GM12878 (cell line): ENCODE results near the gene TMEM14A. TPM values are rescaled to one million over a fixed set of nuclear protein-coding genes. Genes with fewer than 3 reads are reported as not detected.

Experiments used
- BMI1 ChIP-seq: fragments of 450-650 bp; IDR thresholded peaks from 2 replicates; pipeline ENCODE4 v1.6.1; 2016; ENCODE audit warnings: mild to moderate bottlenecking, moderate library complexity, borderline replicate concordance
- BRCA1 ChIP-seq: IDR thresholded peaks from 2 replicates; pipeline ENCODE4 v1.6.1; 2011; ENCODE audit warnings: low read depth, low read length, improper control_type of control experiment
- ETV6 ChIP-seq, 2 experiments: fragments of 450-650 bp in 1 of 2; IDR thresholded peaks in 1 of 2; conservative IDR thresholded peaks in 1 of 2; 2 replicates each; pipeline ENCODE4 v1.6.1; 2014; ENCODE audit warnings: antibody characterized with exemption in 1 of 2, borderline replicate concordance in 1 of 2, low read depth in 1 of 2, mild to moderate bottlenecking in 1 of 2, moderate library complexity in 1 of 2
- HCFC1 ChIP-seq: fragments of 150-350 bp; IDR thresholded peaks from 2 replicates; pipeline ENCODE4 v1.6.1; 2014; ENCODE audit warnings: low read length
- HDAC6 ChIP-seq: fragments of 200-600 bp; sonication (generic); IDR thresholded peaks from one replicate; pipeline ENCODE4 v1.8.0; 2017; ENCODE audit warnings: antibody characterized with exemption; ENCODE audit not compliant: unreplicated experiment
- IRF4 ChIP-seq: IDR thresholded peaks from 2 replicates; pipeline ENCODE4 v1.6.1; 2011; ENCODE audit warnings: low read depth, low read length
- MEF2B ChIP-seq: fragments of 450-650 bp; IDR thresholded peaks from 2 replicates; pipeline ENCODE4 v1.6.1; 2018; ENCODE audit warnings: mild to moderate bottlenecking, moderate library complexity; ENCODE audit not compliant: partially characterized antibody, poor library complexity, severe bottlenecking
- MXI1 ChIP-seq: fragments of 150-350 bp; IDR thresholded peaks from 2 replicates; pipeline ENCODE4 v1.6.1; 2011; ENCODE audit warnings: low read depth, mild to moderate bottlenecking, inconsistent platforms, low read length, improper control_type of control experiment
- MYC ChIP-seq: IDR thresholded peaks from 2 replicates; pipeline ENCODE4 v1.6.1; 2011; ENCODE audit warnings: mild to moderate bottlenecking, low read length, moderate library complexity, inconsistent platforms; ENCODE audit not compliant: insufficient read depth, insufficient replicate concordance, insufficient read length, severe bottlenecking
- NFYB ChIP-seq: IDR thresholded peaks from 2 replicates; pipeline ENCODE4 v1.6.1; 2011; ENCODE audit warnings: low read depth, mild to moderate bottlenecking, low read length, improper control_type of control experiment, moderate library complexity; ENCODE audit not compliant: insufficient read depth
- NRF1 ChIP-seq: conservative IDR thresholded peaks from 2 replicates; pipeline ENCODE4 v1.6.1; 2011; ENCODE audit warnings: mild to moderate bottlenecking, low read depth, low read length, improper control_type of control experiment
- RB1 ChIP-seq: fragments of 450-650 bp; formaldehyde crosslinking; IDR thresholded peaks from 2 replicates; pipeline ENCODE4 v1.6.1; 2017; ENCODE audit warnings: mild to moderate bottlenecking, borderline replicate concordance
- SIN3A ChIP-seq: IDR thresholded peaks from 2 replicates; pipeline ENCODE4 v1.6.1; 2012; ENCODE audit warnings: low read depth, low read length, improper control_type of control experiment
- SMAD1 ChIP-seq: fragments of 450-650 bp; IDR thresholded peaks from 2 replicates; pipeline ENCODE4 v1.6.1; 2018; ENCODE audit warnings: mild to moderate bottlenecking, low read depth; ENCODE audit not compliant: partially characterized antibody
- SMARCA5 ChIP-seq: fragments of 450-650 bp; IDR thresholded peaks from 2 replicates; pipeline ENCODE4 v1.6.1; 2017; ENCODE audit warnings: mild to moderate bottlenecking
- SMC3 ChIP-seq: IDR thresholded peaks from 2 replicates; pipeline ENCODE4 v1.6.1; 2011; ENCODE audit warnings: low read length, improper control_type of control experiment, borderline replicate concordance
- SPI1 ChIP-seq: IDR thresholded peaks from 2 replicates; pipeline ENCODE4 v1.6.1; 2011; ENCODE audit warnings: low read depth, mild to moderate bottlenecking, low read length, moderate library complexity, borderline replicate concordance; ENCODE audit not compliant: insufficient read depth
- TARDBP ChIP-seq: IDR thresholded peaks from 2 replicates; pipeline ENCODE4 v1.6.1; 2016; ENCODE audit warnings: borderline replicate concordance
- TBL1XR1 ChIP-seq: IDR thresholded peaks from 2 replicates; pipeline ENCODE4 v1.6.1; 2012; ENCODE audit warnings: low read depth, low read length, improper control_type of control experiment
- YY1 ChIP-seq: IDR thresholded peaks from 2 replicates; pipeline ENCODE4 v1.6.1; 2011; ENCODE audit warnings: low read depth, mild to moderate bottlenecking, low read length
- ZNF217 ChIP-seq: fragments of 450-650 bp; IDR thresholded peaks from 2 replicates; pipeline ENCODE4 v1.6.1; 2017; ENCODE audit warnings: antibody characterized with exemption, mild to moderate bottlenecking
- ZNF274 ChIP-seq: IDR thresholded peaks from one replicate; pipeline ENCODE4 v1.8.0; 2011; ENCODE audit not compliant: insufficient read length, insufficient read depth
- ZSCAN29 ChIP-seq: fragments of 450-650 bp; IDR thresholded peaks from 2 replicates; pipeline ENCODE4 v1.6.1; 2017; ENCODE audit warnings: mild to moderate bottlenecking, moderate library complexity
- polyA plus RNA-seq, 11 experiments: library from polyadenylated mRNA; depleted of rRNA in 4 of 11; unstranded in 6 of 11; stranded (reverse) in 5 of 11; fragments of >200 nt; fragmentation: Nextera tagmentation in 4 of 11; fragmentation: Illumina TruSeq in 1 of 11; extraction: Ambion mirVana in 4 of 11; extraction: Trizol in 1 of 11; gene quantifications; 1 replicate in 1 of 11; 2 replicates in 10 of 11; pipeline versions ENCODE4 v1.2.1 to v1.2.3, GENCODE V29; 2011 to 2016; ENCODE audit warnings: inconsistent platforms in 2 of 11, missing spikeins in 2 of 11, low read depth in 1 of 11
- total RNA-seq, 4 experiments: library from RNA; depleted of rRNA in 3 of 4; stranded (reverse); fragments of >200 nt in 3 of 4; fragmentation: Illumina TruSeq in 1 of 4; extraction: Trizol in 1 of 4; gene quantifications; 2 replicates each; pipeline versions ENCODE4 v1.2.1 to v1.2.3, GENCODE V29; 2013 to 2021
- TF ChIP-seq, protein P1 (sequence below): IDR thresholded peaks from 2 replicates; pipeline ENCODE4 v1.6.1; 2011; ENCODE audit warnings: low read depth, low read length, improper control_type of control experiment, borderline replicate concordance
- TF ChIP-seq, protein P2 (sequence below): IDR thresholded peaks from 2 replicates; pipeline ENCODE4 v1.6.1; 2012; ENCODE audit warnings: improper control_type of control experiment, low read depth, low read length; ENCODE audit not compliant: insufficient replicate concordance

TMEM14A gene
- total and polyA plus RNA-seq, 10 of the 15 experiments (the other 5 are each of a cell fraction or from before 2014, with no cell fraction given): 15.6 to 143 (median 33.1) TPM

DNA sequence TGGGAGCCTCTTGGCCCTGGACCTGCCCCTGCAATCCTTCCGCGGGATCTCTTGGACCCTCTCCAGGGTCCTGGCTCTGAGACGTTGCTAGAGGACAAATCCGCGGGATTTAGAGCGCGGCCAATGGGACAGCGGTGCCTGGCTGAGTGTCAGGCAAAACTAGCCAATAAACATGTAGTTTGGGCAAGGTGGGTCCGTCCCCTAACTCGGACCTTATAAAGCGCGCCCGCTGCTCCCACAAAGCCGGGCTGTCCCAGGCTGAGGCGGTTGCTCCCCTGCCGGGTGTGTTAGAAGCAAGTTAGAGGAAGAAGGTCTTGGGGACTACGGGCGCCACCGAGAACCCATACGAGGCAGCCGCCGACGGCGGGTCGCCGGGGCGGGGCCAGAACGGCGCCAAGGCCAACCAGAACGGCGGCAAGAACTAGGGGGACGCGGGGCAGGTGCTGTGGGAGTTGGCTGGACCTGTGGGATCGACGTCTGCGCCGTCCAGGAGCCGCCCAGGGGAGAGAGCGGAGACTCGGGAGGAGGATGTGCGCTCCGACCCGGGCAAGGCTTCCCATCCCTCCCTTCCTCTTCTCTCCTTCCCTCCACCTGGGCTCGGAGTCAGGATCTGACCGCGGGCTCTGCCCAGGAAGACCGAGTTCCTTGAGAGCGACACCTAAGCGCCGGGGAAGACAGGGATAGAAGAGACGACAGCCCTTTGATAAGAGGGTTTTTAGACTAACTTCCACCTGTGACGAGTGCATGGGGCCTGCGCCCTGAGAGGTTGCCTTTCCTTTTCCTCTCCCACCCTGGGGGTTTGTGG, 6.5 kb upstream of the TMEM14A start (continued):
- TF ChIP-seq IRF4: no peak
- TF ChIP-seq ETV6 (conservative IDR thresholded peaks at IDR 0.05 in 1 of 2, IDR thresholded peaks at IDR 0.05 in 1 of 2; ENCODE audit: borderline replicate concordance in 1 of 2, low read depth in 1 of 2): no peak
- TF ChIP-seq SMC3: no peak
- TF ChIP-seq HDAC6: no peak
- peak; percentile 11 for TF ChIP-seq MEF2B
- TF ChIP-seq, protein P1, sequence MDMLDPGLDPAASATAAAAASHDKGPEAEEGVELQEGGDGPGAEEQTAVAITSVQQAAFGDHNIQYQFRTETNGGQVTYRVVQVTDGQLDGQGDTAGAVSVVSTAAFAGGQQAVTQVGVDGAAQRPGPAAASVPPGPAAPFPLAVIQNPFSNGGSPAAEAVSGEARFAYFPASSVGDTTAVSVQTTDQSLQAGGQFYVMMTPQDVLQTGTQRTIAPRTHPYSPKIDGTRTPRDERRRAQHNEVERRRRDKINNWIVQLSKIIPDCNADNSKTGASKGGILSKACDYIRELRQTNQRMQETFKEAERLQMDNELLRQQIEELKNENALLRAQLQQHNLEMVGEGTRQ: no peak
- TF ChIP-seq ZNF217: no peak
- no peak for TF ChIP-seq SIN3A
- no peak for TF ChIP-seq TBL1XR1
- TF ChIP-seq NFYB: peak; percentile 97
- TF ChIP-seq SMARCA5: no peak
- no peak for TF ChIP-seq BMI1
- no peak for TF ChIP-seq ZSCAN29
- TF ChIP-seq YY1: no peak
- TF ChIP-seq, protein P2, sequence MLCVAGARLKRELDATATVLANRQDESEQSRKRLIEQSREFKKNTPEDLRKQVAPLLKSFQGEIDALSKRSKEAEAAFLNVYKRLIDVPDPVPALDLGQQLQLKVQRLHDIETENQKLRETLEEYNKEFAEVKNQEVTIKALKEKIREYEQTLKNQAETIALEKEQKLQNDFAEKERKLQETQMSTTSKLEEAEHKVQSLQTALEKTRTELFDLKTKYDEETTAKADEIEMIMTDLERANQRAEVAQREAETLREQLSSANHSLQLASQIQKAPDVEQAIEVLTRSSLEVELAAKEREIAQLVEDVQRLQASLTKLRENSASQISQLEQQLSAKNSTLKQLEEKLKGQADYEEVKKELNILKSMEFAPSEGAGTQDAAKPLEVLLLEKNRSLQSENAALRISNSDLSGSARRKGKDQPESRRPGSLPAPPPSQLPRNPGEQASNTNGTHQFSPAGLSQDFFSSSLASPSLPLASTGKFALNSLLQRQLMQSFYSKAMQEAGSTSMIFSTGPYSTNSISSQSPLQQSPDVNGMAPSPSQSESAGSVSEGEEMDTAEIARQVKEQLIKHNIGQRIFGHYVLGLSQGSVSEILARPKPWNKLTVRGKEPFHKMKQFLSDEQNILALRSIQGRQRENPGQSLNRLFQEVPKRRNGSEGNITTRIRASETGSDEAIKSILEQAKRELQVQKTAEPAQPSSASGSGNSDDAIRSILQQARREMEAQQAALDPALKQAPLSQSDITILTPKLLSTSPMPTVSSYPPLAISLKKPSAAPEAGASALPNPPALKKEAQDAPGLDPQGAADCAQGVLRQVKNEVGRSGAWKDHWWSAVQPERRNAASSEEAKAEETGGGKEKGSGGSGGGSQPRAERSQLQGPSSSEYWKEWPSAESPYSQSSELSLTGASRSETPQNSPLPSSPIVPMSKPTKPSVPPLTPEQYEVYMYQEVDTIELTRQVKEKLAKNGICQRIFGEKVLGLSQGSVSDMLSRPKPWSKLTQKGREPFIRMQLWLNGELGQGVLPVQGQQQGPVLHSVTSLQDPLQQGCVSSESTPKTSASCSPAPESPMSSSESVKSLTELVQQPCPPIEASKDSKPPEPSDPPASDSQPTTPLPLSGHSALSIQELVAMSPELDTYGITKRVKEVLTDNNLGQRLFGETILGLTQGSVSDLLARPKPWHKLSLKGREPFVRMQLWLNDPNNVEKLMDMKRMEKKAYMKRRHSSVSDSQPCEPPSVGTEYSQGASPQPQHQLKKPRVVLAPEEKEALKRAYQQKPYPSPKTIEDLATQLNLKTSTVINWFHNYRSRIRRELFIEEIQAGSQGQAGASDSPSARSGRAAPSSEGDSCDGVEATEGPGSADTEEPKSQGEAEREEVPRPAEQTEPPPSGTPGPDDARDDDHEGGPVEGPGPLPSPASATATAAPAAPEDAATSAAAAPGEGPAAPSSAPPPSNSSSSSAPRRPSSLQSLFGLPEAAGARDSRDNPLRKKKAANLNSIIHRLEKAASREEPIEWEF: no peak
- TF ChIP-seq TARDBP: no peak
- TF ChIP-seq MXI1: no peak; the same call in 1 of the 2 replicates
- TF ChIP-seq SPI1: no peak
- TF ChIP-seq MYC: no peak
- no peak for TF ChIP-seq NRF1
- TF ChIP-seq SMAD1: peak; percentile 33
- TF ChIP-seq RB1: 0 out of 2 replicates have a peak, but pooled peaks have one; percentile 44
- TF ChIP-seq BRCA1: no peak
- no peak for TF ChIP-seq ZNF274
- TF ChIP-seq HCFC1: no peak
